ENCODE data around the gene MIPOL1. TPM values are rescaled to one million over a fixed set of nuclear protein-coding genes. Genes with fewer than 3 reads are reported as not detected.
"Not testable (repeated sequence)": the region's sequence is repeated elsewhere in the genome, so short reads cannot be mapped to it uniquely, and the experiment has no call there.

The MIPOL1 gene
- total RNA-seq, 2 donors from 2014 or later = 8.6 to 27.0 TPM

GRCh38 chr14:37186865-37187264, 10.9 kb upstream of the MIPOL1 start:
- ATAC-seq (no peak), DNase-seq (no peak)
- Histone ChIP-seq H3K27ac (no peak overlapping the region), H3K27me3 (no peaks in the 10 kb centered on the region), H3K9me3 (no peaks in the 10 kb centered on the region), H3K4me3 (no peak overlapping the region), H3K4me1 (no peaks in the 10 kb centered on the region), H3K36me3 (replicated peaks in 1 of 2; ENCODE audit: insufficient read depth in 1 of 2, low read depth in 2 of 2) (no peaks in the 10 kb centered on the region)
- intact Hi-C loops (cut with DNase I) = no loop called here
- TF ChIP-seq CTCF (IDR thresholded peaks at IDR 0.05) = no peak
- TF ChIP-seq POLR2A (IDR thresholded peaks at IDR 0.05) = no peak
- 90 to 96% methylated on average over 1 of the region's 1 CpG for WGBS, 2 donors

- no peak for DNase-seq
- Histone ChIP-seq H3K4me3 (no peak overlapping the region), H3K4me1 (no peaks in the 10 kb centered on the region), H3K36me3 (replicated peaks in 1 of 2; ENCODE audit: insufficient read depth in 1 of 2, low read depth in 2 of 2) (no peaks in the 10 kb centered on the region), H3K27me3 (no peaks in the 10 kb centered on the region), H3K9me3 (no peaks in the 10 kb centered on the region), H3K27ac (no peak overlapping the region)
- no peak for ATAC-seq
- 59 to 69% methylated on average over 3 of the region's 3 CpGs for WGBS, 2 donors
- intact Hi-C loops (cut with DNase I) = no loop called here
- TF ChIP-seq POLR2A (IDR thresholded peaks at IDR 0.05) (no peak), CTCF (IDR thresholded peaks at IDR 0.05) (no peak)
These were observed 10.4 kb upstream of the MIPOL1 start for GRCh38 chr14:37187294-37187693.

DNA sequence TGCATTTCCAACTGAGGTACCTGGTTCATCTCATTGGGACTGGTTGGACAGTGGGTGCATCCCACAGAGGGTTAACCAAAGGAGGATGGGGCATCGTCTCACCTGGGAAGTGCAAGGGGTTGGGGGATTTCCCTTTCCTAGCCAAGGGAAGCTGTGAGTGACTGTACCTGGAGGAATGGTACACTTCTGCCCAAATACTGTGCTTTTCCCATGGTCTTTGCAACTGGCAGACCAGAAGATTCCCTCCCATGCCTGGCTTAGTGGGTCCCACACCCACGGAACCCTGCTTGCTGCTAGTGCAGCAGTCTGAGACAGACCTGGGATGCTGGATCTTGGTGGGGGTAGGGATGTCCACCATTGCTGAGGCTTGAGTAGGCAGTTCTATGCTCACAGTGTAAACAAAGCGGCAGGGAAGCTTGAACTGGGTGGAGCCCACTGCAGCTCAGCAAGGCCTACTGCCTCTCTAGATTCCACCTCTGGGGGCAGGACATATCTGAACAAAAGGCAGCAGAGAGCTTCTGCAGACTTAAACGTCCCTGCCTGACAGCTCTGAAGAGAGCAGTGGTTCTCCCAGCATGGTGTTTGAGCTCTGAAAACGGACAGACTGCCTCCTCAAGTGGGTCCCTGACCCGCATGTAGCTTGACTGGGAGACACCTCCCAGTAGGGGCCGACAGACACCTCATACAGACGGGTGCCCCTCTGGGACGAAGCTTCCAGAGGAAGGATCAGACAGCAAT, 9.7 kb upstream of the MIPOL1 start:
- DNase-seq; intact Hi-C loops (cut with DNase I); H3K27me3 ChIP-seq; H3K36me3 ChIP-seq (replicated peaks in 1 of 2; ENCODE audit: insufficient read depth in 1 of 2, low read depth in 2 of 2); H3K4me1 ChIP-seq; H3K9me3 ChIP-seq; H3K27ac ChIP-seq; ATAC-seq; H3K4me3 ChIP-seq: not testable (repeated sequence)
- WGBS, 2 donors = 73 to 84% methylated on average over 3 to 9 of the region's 9 CpGs

DNA sequence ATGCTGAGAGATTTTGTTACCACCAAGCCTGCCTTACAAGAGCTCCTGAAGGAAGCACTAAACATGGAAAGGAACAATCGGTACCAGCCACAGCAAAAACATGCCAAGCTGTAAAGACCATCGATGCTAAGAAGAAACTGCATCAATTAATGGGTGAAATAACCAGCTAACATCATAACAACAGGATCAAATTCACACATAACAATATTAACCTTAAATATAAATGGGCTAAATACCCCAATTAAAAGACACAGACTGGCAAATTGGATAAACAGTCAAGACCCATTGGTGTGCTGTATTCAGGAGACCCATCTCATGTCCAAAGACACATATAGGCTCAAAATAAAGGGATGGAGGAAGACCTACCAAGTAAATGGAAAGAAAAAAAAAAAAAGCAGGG, 8.0 kb upstream of the MIPOL1 start:
- 89 to 93% methylated on average over 2 of the region's 2 CpGs for WGBS, 2 donors

GRCh38 chr14:37194698-37195097, 3.0 kb upstream of the MIPOL1 start:
- DNase-seq (no peak), ATAC-seq (no peak)
- Histone ChIP-seq H3K9me3 (no peaks in the 10 kb centered on the region), H3K4me1 (peaks cover 15% of the 10 kb centered on the region), H3K4me3 (no peak overlapping the region), H3K27ac (no peak overlapping the region), H3K36me3 (replicated peaks in 1 of 2; ENCODE audit: insufficient read depth in 1 of 2, low read depth in 2 of 2) (no peaks in the 10 kb centered on the region), H3K27me3 (no peaks in the 10 kb centered on the region)
- WGBS, 2 donors = 71 to 78% methylated on average over 2 of the region's 2 CpGs
- no peak for TF ChIP-seq CTCF (IDR thresholded peaks at IDR 0.05)
- no peak for TF ChIP-seq POLR2A (IDR thresholded peaks at IDR 0.05)
- intact Hi-C loops (cut with DNase I) = no loop called here

More for the DNA sequence above, 8.0 kb upstream of the MIPOL1 start:
- intact Hi-C loops (cut with DNase I); H3K27me3 ChIP-seq; DNase-seq; H3K9me3 ChIP-seq; H3K36me3 ChIP-seq (replicated peaks in 1 of 2; ENCODE audit: insufficient read depth in 1 of 2, low read depth in 2 of 2); H3K4me3 ChIP-seq; ATAC-seq; H3K27ac ChIP-seq; H3K4me1 ChIP-seq: not testable (repeated sequence)

DNA sequence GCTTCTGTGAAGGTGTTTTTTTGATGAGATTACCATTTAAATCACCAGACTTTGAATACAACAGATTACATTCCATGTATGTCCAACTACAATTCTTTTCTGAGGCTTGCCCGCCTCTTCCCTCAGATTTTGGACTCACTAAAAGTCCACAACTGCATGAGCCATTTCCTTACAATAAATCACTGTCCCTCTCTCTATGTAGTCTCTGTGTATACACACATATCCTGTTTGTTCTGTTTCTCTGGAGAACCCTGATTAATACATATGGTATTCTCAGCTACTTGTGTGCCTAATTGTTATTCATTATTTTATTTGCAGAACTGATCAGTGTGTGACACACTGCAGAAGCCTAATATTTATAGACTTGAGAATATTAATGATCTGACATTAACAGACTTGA, 2.4 kb upstream of the MIPOL1 start:
- TF ChIP-seq CTCF (IDR thresholded peaks at IDR 0.05) (no peak), POLR2A (IDR thresholded peaks at IDR 0.05) (no peak)
- Histone ChIP-seq H3K4me1 (peaks cover 15% of the 10 kb centered on the region), H3K27ac (no peak overlapping the region), H3K9me3 (no peaks in the 10 kb centered on the region), H3K4me3 (no peak overlapping the region), H3K36me3 (replicated peaks in 1 of 2; ENCODE audit: insufficient read depth in 1 of 2, low read depth in 2 of 2) (no peaks in the 10 kb centered on the region), H3K27me3 (no peaks in the 10 kb centered on the region)
- intact Hi-C loops (cut with DNase I) = no loop called here
- 75 to 93% methylated on average over 1 of the region's 1 CpG for WGBS, 2 donors
- ATAC-seq (no peak), DNase-seq (no peak)
